ENCODE results near the gene IL26. TPM values are rescaled to one million over a fixed set of nuclear protein-coding genes. Genes with fewer than 3 reads are reported as not detected.
"Not testable (repeated sequence)": the region's sequence is repeated elsewhere in the genome, so short reads cannot be mapped to it uniquely, and the experiment has no call there.

IL26 gene
- polyA plus RNA-seq, 2 of the 4 experiments (the other 2 are of a cell fraction): not detected

DNA sequence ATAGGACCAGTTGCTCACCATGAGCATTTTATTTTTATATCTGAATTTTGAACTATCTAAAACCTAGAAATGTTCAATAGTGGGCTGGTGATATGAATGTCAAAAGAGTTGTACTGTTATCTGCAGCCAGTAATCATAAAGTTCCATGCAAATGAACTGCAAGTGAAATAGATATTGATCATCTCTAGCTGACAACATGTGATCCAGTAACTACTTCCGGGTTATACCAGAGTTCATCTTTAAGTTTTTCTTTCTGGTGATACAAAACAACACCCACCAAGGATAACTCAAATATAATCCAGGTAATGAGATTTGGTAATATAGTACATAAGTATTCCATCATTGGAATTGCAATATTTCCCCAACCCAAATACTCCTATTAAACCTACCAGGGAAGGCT, 4.1 kb downstream of the IL26 start (continued):
- TF ChIP-seq ESRRA (IDR thresholded peaks at IDR 0.05; ENCODE audit: borderline replicate concordance, low read length) (no peak), GATA3 (IDR thresholded peaks at IDR 0.05; ENCODE audit: borderline replicate concordance) (no peak)

DNA sequence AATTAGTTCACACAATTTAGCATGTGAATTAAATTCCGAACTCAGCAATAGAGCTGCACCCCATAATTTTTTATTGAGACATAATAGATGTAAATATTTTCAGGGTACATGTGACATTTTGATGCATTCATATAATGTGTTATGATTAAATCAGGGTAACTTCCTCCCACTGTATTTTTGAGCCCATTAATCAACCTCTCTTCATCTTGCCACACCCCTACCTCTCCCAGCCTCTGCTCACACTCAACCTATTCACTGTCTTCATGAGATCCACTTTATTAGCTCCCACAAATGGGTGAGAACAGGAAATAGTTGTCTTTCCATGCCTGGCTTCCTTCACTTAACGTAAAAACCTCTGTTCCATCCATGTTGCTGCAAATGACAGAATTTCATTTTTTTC, 14.7 kb downstream of the IL26 start:
- POLR2A ChIA-PET: no interaction called here

DNA sequence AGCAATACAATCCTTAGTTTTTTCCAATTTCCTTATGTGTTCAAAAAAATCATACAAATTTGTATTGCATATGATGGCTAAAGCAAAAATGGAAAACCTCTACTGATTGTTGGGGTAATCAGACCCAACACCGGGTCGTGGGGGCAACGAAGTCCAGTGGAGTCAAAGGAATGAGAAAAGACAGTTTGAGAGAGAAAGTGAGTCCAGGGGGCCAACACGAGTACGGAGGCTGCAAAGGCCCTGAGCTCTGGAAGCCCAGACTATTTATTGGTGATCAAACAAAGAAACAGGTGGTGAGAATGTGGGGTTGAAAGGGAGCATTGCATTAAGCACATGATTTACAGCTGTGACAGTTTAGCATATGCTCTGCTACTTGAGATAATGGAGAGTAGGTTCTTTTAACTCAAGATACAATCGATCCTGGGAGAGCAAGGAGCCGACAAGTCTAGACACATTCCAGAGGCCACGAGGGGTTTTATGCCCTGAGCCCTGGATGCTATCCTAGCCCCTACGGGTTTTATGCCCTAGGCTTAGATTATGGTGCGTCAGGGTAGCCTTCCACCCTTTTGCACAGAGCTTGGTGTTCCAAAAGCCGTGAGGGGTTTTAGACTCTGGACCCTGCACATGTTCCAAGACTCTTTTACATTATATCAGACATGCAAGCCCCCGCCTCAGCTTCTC, 16.4 kb downstream of the IL26 start:
- H3K27ac ChIP-seq; FAIRE-seq; H3K9me3 ChIP-seq; ATAC-seq; H3K4me2 ChIP-seq; POLR2A ChIA-PET; DNase-seq (ENCODE audit: low read depth in 1 of 2, low spot score in 1 of 2); H3K4me3 ChIP-seq; H3K4me1 ChIP-seq: not testable (repeated sequence)
- CTCF ChIA-PET: interaction anchor here (1.8 to 2.2 kb wide), 2 partner anchors 10 to 14 kb away, joined by 6 read pairs; no protein-coding TSS in a partner anchor
- WGBS (ENCODE audit: missing lambda C conversion rate): 32% methylated on average over 12 of the region's 12 CpGs

More for the DNA sequence above, 14.7 kb downstream of the IL26 start:
- no peak overlapping the region for H3K27ac ChIP-seq
- no peaks in the 10 kb centered on the region for H3K9me3 ChIP-seq
- 47% methylated on average over 2 of the region's 2 CpGs for WGBS (ENCODE audit: missing lambda C conversion rate)
- H3K4me1 ChIP-seq: no peaks in the 10 kb centered on the region
- H3K4me3 ChIP-seq: no peak overlapping the region
- TF ChIP-seq, protein P1, sequence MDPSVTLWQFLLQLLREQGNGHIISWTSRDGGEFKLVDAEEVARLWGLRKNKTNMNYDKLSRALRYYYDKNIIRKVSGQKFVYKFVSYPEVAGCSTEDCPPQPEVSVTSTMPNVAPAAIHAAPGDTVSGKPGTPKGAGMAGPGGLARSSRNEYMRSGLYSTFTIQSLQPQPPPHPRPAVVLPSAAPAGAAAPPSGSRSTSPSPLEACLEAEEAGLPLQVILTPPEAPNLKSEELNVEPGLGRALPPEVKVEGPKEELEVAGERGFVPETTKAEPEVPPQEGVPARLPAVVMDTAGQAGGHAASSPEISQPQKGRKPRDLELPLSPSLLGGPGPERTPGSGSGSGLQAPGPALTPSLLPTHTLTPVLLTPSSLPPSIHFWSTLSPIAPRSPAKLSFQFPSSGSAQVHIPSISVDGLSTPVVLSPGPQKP (IDR thresholded peaks at IDR 0.05; ENCODE audit: low read depth, low read length): no peak
- TF ChIP-seq NFE2L2 (conservative IDR thresholded peaks at IDR 0.05; ENCODE audit: low read length) (no peak), RNF2 (IDR thresholded peaks at IDR 0.05; ENCODE audit: borderline replicate concordance, low read depth) (no peak), ESRRA (IDR thresholded peaks at IDR 0.05; ENCODE audit: borderline replicate concordance, low read length) (no peak), EHF (CRISPR knock-in tag; IDR thresholded peaks at IDR 0.05) (no peak), ATOH8 (CRISPR knock-in tag; IDR thresholded peaks at IDR 0.05; ENCODE audit: low read depth) (no peak), TP53 (CRISPR knock-in tag; IDR thresholded peaks at IDR 0.05) (no peak), NR3C1 (IDR thresholded peaks at IDR 0.05) (no peak), JUNB (IDR thresholded peaks at IDR 0.05) (no peak), ZC3H11A (IDR thresholded peaks at IDR 0.05) (no peak)
- no peak overlapping the region for H3K4me2 ChIP-seq
- CTCF ChIA-PET: no interaction called here
- ATAC-seq (no peak), DNase-seq (ENCODE audit: low read depth in 1 of 2, low spot score in 1 of 2) (no peak), FAIRE-seq (no peak)

GRCh38 chr12:68207276-68207675, 18.3 kb downstream of the IL26 start:
- no peak for FAIRE-seq
- Histone ChIP-seq H3K9me3 (no peaks in the 10 kb centered on the region), H3K4me2 (no peak overlapping the region), H3K4me1 (no peaks in the 10 kb centered on the region), H3K27ac (no peak overlapping the region), H3K4me3 (no peak overlapping the region)
- POLR2A ChIA-PET: no interaction called here
- DNase-seq (ENCODE audit: low read depth in 1 of 2, low spot score in 1 of 2): no peak
- CTCF ChIA-PET: interaction anchor here (2.2 kb wide), 1 partner anchor 16 kb away, joined by 6 read pairs; no protein-coding TSS in a partner anchor
- ATAC-seq: no peak
- TF ChIP-seq SREBF2 (IDR thresholded peaks at IDR 0.05) (no peak), HMGXB4 (CRISPR knock-in tag; IDR thresholded peaks at IDR 0.05; ENCODE audit: borderline replicate concordance) (no peak), RNF2 (IDR thresholded peaks at IDR 0.05; ENCODE audit: borderline replicate concordance, low read depth) (no peak), FOSL2 (IDR thresholded peaks at IDR 0.05) (no peak), FOSL2 (CRISPR knock-in tag; IDR thresholded peaks at IDR 0.05) (no peak), HDAC2 (IDR thresholded peaks at IDR 0.05) (no peak), CBX8 (IDR thresholded peaks at IDR 0.05) (no peak), CEBPB (IDR thresholded peaks at IDR 0.05) (no peak), ZSCAN20 (CRISPR knock-in tag; IDR thresholded peaks at IDR 0.05) (no peak), MAZ (IDR thresholded peaks at IDR 0.05; ENCODE audit: borderline replicate concordance, low read depth, low read length) (no peak), TFCP2L1 (CRISPR knock-in tag; IDR thresholded peaks at IDR 0.05) (no peak), POLR2A (IDR thresholded peaks at IDR 0.05; ENCODE audit: low read length) (no peak), HES2 (IDR thresholded peaks at IDR 0.05) (no peak), HEYL (CRISPR knock-in tag; IDR thresholded peaks at IDR 0.05) (no peak)
- TF ChIP-seq, protein P2, sequence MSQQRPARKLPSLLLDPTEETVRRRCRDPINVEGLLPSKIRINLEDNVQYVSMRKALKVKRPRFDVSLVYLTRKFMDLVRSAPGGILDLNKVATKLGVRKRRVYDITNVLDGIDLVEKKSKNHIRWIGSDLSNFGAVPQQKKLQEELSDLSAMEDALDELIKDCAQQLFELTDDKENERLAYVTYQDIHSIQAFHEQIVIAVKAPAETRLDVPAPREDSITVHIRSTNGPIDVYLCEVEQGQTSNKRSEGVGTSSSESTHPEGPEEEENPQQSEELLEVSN (IDR thresholded peaks at IDR 0.05; ENCODE audit: borderline replicate concordance, low read depth): no peak
- TF ChIP-seq, protein P3, sequence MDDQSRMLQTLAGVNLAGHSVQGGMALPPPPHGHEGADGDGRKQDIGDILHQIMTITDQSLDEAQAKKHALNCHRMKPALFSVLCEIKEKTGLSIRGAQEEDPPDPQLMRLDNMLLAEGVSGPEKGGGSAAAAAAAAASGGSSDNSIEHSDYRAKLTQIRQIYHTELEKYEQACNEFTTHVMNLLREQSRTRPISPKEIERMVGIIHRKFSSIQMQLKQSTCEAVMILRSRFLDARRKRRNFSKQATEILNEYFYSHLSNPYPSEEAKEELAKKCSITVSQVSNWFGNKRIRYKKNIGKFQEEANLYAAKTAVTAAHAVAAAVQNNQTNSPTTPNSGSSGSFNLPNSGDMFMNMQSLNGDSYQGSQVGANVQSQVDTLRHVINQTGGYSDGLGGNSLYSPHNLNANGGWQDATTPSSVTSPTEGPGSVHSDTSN (IDR thresholded peaks at IDR 0.05): no peak
- TF ChIP-seq, protein P4, sequence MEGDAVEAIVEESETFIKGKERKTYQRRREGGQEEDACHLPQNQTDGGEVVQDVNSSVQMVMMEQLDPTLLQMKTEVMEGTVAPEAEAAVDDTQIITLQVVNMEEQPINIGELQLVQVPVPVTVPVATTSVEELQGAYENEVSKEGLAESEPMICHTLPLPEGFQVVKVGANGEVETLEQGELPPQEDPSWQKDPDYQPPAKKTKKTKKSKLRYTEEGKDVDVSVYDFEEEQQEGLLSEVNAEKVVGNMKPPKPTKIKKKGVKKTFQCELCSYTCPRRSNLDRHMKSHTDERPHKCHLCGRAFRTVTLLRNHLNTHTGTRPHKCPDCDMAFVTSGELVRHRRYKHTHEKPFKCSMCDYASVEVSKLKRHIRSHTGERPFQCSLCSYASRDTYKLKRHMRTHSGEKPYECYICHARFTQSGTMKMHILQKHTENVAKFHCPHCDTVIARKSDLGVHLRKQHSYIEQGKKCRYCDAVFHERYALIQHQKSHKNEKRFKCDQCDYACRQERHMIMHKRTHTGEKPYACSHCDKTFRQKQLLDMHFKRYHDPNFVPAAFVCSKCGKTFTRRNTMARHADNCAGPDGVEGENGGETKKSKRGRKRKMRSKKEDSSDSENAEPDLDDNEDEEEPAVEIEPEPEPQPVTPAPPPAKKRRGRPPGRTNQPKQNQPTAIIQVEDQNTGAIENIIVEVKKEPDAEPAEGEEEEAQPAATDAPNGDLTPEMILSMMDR (IDR thresholded peaks at IDR 0.05): no peak

All from A549 (cell line).